GM12878 (cell line): ENCODE results near the gene ADAM19. TPM values are rescaled to one million over a fixed set of nuclear protein-coding genes. Genes with fewer than 3 reads are reported as not detected.

Experiments used
- ATAC-seq: fragments of 200-7000 bp; cut with Tn5 transposase; 3 replicates; pipeline ENCODE4 v1.9.1; 2020; ENCODE audit warnings: mild to moderate bottlenecking, moderate library complexity
- BruUV-seq: library from RNA; stranded (reverse); fragments of 400-500 nt; replicated peaks from 2 replicates; lab custom pipeline; 2021; lab: Mats Ljungman, UMichigan
- CTCF ChIA-PET: fragments of 300-600 bp; sonication (Branson Sonifier 250); formaldehyde crosslinking; extraction: SDS; loops from one replicate; lab custom pipeline; 2021; ENCODE audit warnings: inconsistent platforms; lab: Yijun Ruan, JAX
- POLR2A ChIA-PET: fragments of 350-600 bp; formaldehyde crosslinking; extraction: SDS; loops from one replicate; lab custom pipeline; 2021; ENCODE audit warnings: inconsistent platforms; lab: Charles Lee
- RAD21 ChIA-PET: fragments of 300-600 bp; sonication (Branson Sonifier 250); formaldehyde crosslinking; loops from one replicate; lab custom pipeline; 2023; ENCODE audit warnings: antibody characterized with exemption; ENCODE audit not compliant: unreplicated experiment; lab: Charles Lee
- SMC1A ChIA-PET: fragments of 300-600 bp; sonication (Branson Sonifier 250); formaldehyde crosslinking; loops from one replicate; lab custom pipeline; 2023; ENCODE audit not compliant: unreplicated experiment, uncharacterized antibody; lab: Charles Lee
- DNase-seq: peaks from one replicate; pipeline ENCODE4 v3.0.0-alpha.2; 2011; ENCODE audit warnings: low read depth, low spot score
- FAIRE-seq: peaks from 3 replicates; lab custom pipeline; 2011; peaks lifted over from hg19 to GRCh38; lab: Jason Lieb, UNC
- H2AFZ ChIP-seq: 2 replicates; pipeline ENCODE4 v1.6.0; 2011; ENCODE audit warnings: low read depth, low read length, control low read depth; ENCODE audit not compliant: control insufficient read depth
- H3K27ac ChIP-seq: 2 replicates; pipeline ENCODE4 v1.5.1; 2011; ENCODE audit warnings: control low read depth; ENCODE audit not compliant: control insufficient read depth, insufficient read depth
- H3K27me3 ChIP-seq, 2 experiments: replicated peaks in 1 of 2; 2 replicates each; pipeline versions ENCODE4 v1.6.0 to v1.6.1; 2011; ENCODE audit warnings: low read length in 1 of 2; ENCODE audit not compliant: control insufficient read depth in 2 of 2, insufficient read depth in 2 of 2
- H3K36me3 ChIP-seq, 2 experiments: 2 replicates each; pipeline ENCODE4 v1.5.1; 2011; ENCODE audit warnings: low read length in 1 of 2; ENCODE audit not compliant: control insufficient read depth in 2 of 2, insufficient read depth in 2 of 2
- H3K4me1 ChIP-seq: 2 replicates; pipeline ENCODE4 v1.6.1; 2011; ENCODE audit warnings: mild to moderate bottlenecking, low read length, moderate library complexity, mixed read lengths; ENCODE audit not compliant: control insufficient read depth, insufficient read depth
- H3K4me2 ChIP-seq: 2 replicates; pipeline ENCODE4 v1.6.0; 2011; ENCODE audit warnings: control low read depth; ENCODE audit not compliant: control insufficient read depth, insufficient read depth
- H3K4me3 ChIP-seq: fragments of 200-600 bp; sonication (generic); 2 replicates; pipeline ENCODE4 v1.5.1; 2016
- H3K79me2 ChIP-seq: 2 replicates; pipeline ENCODE4 v1.6.0; 2011; ENCODE audit warnings: low read length; ENCODE audit not compliant: control insufficient read depth, insufficient read depth
- H3K9ac ChIP-seq: 2 replicates; pipeline ENCODE4 v1.8.0; 2011; ENCODE audit warnings: low read length, control low read depth, mixed read lengths; ENCODE audit not compliant: control insufficient read depth, insufficient read depth
- H3K9me3 ChIP-seq: replicated peaks from 3 replicates; pipeline ENCODE4 v1.5.1; 2011; ENCODE audit warnings: mild to moderate bottlenecking, low read length; ENCODE audit not compliant: control insufficient read depth, insufficient read depth
- H4K20me1 ChIP-seq: 2 replicates; pipeline ENCODE4 v1.6.0; 2011; ENCODE audit not compliant: control insufficient read depth, insufficient read depth
- ASH2L ChIP-seq: fragments of 300-600, 200-600 bp; sonication (generic); IDR thresholded peaks from 2 replicates; pipeline ENCODE4 v1.6.1; 2017; ENCODE audit warnings: low read depth, mild to moderate bottlenecking, borderline replicate concordance
- BCL11A ChIP-seq: IDR thresholded peaks from 2 replicates; pipeline ENCODE4 v1.6.1; 2011; ENCODE audit warnings: low read depth, low read length
- CBFB ChIP-seq: IDR thresholded peaks from 2 replicates; pipeline ENCODE4 v1.6.1; 2016; ENCODE audit warnings: antibody characterized with exemption, low read depth
- EED ChIP-seq: sonication (generic); IDR thresholded peaks from 2 replicates; pipeline ENCODE4 v1.6.1; 2016; ENCODE audit warnings: antibody characterized with exemption, low read depth
- EGR1 ChIP-seq, 2 experiments: IDR thresholded peaks; 1 replicate in 1 of 2; 2 replicates in 1 of 2; pipeline ENCODE4 v1.6.1; 2011 to 2012; ENCODE audit warnings: low read depth in 2 of 2, low read length in 2 of 2, borderline replicate concordance in 1 of 2, mild to moderate bottlenecking in 1 of 2, moderate library complexity in 1 of 2
- EZH2 ChIP-seq: IDR thresholded peaks from 2 replicates; pipeline ENCODE4 v1.6.1; 2012; ENCODE audit warnings: low read depth, mild to moderate bottlenecking, control low read depth, inconsistent platforms, low read length, borderline replicate concordance; ENCODE audit not compliant: control insufficient read depth
- JUNB ChIP-seq: IDR thresholded peaks from 2 replicates; pipeline ENCODE4 v1.6.1; 2016; ENCODE audit warnings: antibody characterized with exemption, mild to moderate bottlenecking
- MEF2B ChIP-seq: fragments of 450-650 bp; IDR thresholded peaks from 2 replicates; pipeline ENCODE4 v1.6.1; 2018; ENCODE audit warnings: mild to moderate bottlenecking, moderate library complexity; ENCODE audit not compliant: partially characterized antibody, poor library complexity, severe bottlenecking
- MTA2 ChIP-seq: fragments of 450-650 bp; IDR thresholded peaks from 2 replicates; pipeline ENCODE4 v1.6.1; 2016; ENCODE audit warnings: low read depth, mild to moderate bottlenecking, moderate library complexity
- RB1 ChIP-seq: fragments of 450-650 bp; formaldehyde crosslinking; IDR thresholded peaks from 2 replicates; pipeline ENCODE4 v1.6.1; 2017; ENCODE audit warnings: mild to moderate bottlenecking, borderline replicate concordance
- SUPT20H ChIP-seq: IDR thresholded peaks from 2 replicates; pipeline ENCODE4 v1.6.1; 2011; ENCODE audit warnings: low read depth, mild to moderate bottlenecking, low read length, moderate library complexity, borderline replicate concordance; ENCODE audit not compliant: control insufficient read depth
- TCF7 ChIP-seq: IDR thresholded peaks from 2 replicates; pipeline ENCODE4 v1.6.1; 2014; ENCODE audit warnings: antibody characterized with exemption, borderline replicate concordance
- WGBS: methylation state at CpG from one replicate; pipeline ENCODE4 v1.1.6; 2016; ENCODE audit warnings: low lambda C conversion rate; ENCODE audit not compliant: insufficient replicate concordance, insufficient coverage; ENCODE audit errors: missing lambda C conversion rate; 5-methylcytosine and 5-hydroxymethylcytosine counted together
- in situ Hi-C: fragments of 300-500 bp; cut with MboI; formaldehyde crosslinking; loops from 9 replicates; pipeline ENCODE4 v1.14.3; 2018; ENCODE audit warnings: mixed read lengths
- intact Hi-C: fragments of 100-400 bp; cut with micrococcal nuclease; formaldehyde crosslinking; loops from one replicate; pipeline ENCODE4 v1.14.2; 2022; ENCODE audit not compliant: unreplicated experiment
- polyA plus RNA-seq, 11 experiments: library from polyadenylated mRNA; depleted of rRNA in 4 of 11; unstranded in 6 of 11; stranded (reverse) in 5 of 11; fragments of >200 nt; fragmentation: Nextera tagmentation in 4 of 11; fragmentation: Illumina TruSeq in 1 of 11; extraction: Ambion mirVana in 4 of 11; extraction: Trizol in 1 of 11; gene quantifications; 1 replicate in 1 of 11; 2 replicates in 10 of 11; pipeline versions ENCODE4 v1.2.1 to v1.2.3, GENCODE V29; 2011 to 2016; ENCODE audit warnings: inconsistent platforms in 2 of 11, missing spikeins in 2 of 11, low read depth in 1 of 11
- total RNA-seq, 4 experiments: library from RNA; depleted of rRNA in 3 of 4; stranded (reverse); fragments of >200 nt in 3 of 4; fragmentation: Illumina TruSeq in 1 of 4; extraction: Trizol in 1 of 4; gene quantifications; 2 replicates each; pipeline versions ENCODE4 v1.2.1 to v1.2.3, GENCODE V29; 2013 to 2021
- TF ChIP-seq, protein P1 (sequence below): fragments of 450-650 bp; formaldehyde crosslinking; IDR thresholded peaks from 2 replicates; pipeline ENCODE4 v1.4.0; 2020; ENCODE audit warnings: mild to moderate bottlenecking, moderate library complexity
- TF ChIP-seq, protein P2 (sequence below): fragments of 450-650 bp; IDR thresholded peaks from 2 replicates; pipeline ENCODE4 v1.6.1; 2016; ENCODE audit warnings: mild to moderate bottlenecking
- TF ChIP-seq, protein P3 (sequence below): fragments of 450-650 bp; IDR thresholded peaks from 2 replicates; pipeline ENCODE4 v1.6.1; 2017; ENCODE audit warnings: mild to moderate bottlenecking, moderate library complexity

Gene ADAM19
- total and polyA plus RNA-seq, 10 of the 15 experiments (the other 5 are each of a cell fraction or from before 2014, with no cell fraction given): 16.0 to 92.8 (median 44.7) TPM

DNA sequence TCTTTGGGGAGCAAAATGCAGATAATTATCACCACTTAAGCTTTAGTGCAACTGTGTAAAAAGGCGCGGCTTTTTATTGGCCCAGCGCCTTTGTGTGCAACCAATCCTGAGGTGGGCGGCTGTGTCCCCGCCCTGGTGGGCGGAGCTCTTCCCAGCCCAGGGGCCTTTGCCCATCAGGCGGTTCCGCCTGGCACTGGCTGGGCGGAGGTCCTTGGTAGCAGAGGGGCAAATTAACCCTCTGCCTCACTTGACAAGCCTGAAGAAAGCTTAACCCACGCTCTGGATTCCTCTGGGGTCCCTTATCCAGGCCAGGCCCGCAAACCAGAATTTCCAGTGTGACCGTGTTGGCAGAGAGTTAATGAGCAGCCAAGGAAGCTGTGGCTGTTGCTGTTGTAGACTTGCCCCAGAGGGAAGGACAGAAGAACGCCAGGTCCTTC is 128.4 kb downstream of the ADAM19 start:
- ChIA-PET RAD21 (interaction anchor here (1.0 kb wide), 1 partner anchor 25 kb away, joined by 3 read pairs; no protein-coding TSS in a partner anchor), POLR2A (interaction anchor here (0.9 kb wide), 1 partner anchor 53 kb away, joined by 3 read pairs; no protein-coding TSS in a partner anchor), SMC1A (interaction anchor here (1.2 to 2.9 kb wide), 2 partner anchors 14 to 23 kb away, joined by 3 to 7 read pairs; no protein-coding TSS in a partner anchor), CTCF (interaction anchor here (0.9 to 2.0 kb wide), 4 partner anchors 9 to 109 kb away, joined by 3 to 7 read pairs (median 4); no protein-coding TSS in a partner anchor)
- no peaks in the 10 kb centered on the region for H3K9me3 ChIP-seq
- in situ Hi-C loops: no loop called here
- no peak overlapping the region for H3K9ac ChIP-seq
- H3K27ac ChIP-seq: no peak overlapping the region
- H3K27me3 ChIP-seq: no peaks in the 10 kb centered on the region
- no TSS peak for BruUV-seq
- intact Hi-C loops: no loop called here
- FAIRE-seq: no peak
- no peaks in the 10 kb centered on the region for H3K36me3 ChIP-seq
- no peak overlapping the region for H2AFZ ChIP-seq
- no peaks in the 10 kb centered on the region for H3K4me1 ChIP-seq
- H3K4me2 ChIP-seq: no peak overlapping the region
- no peak for DNase-seq
- 66% methylated on average over 13 of the region's 13 CpGs for WGBS
- no peaks in the 10 kb centered on the region for H3K79me2 ChIP-seq
- no peak overlapping the region for H3K4me3 ChIP-seq
- ATAC-seq: no peak
- no peaks in the 10 kb centered on the region for H4K20me1 ChIP-seq
- no peak for TF ChIP-seq EED
- TF ChIP-seq MTA2: no peak
- no peak for TF ChIP-seq CBFB
- TF ChIP-seq EGR1 (IDR thresholded peaks at IDR 0.05; ENCODE audit: borderline replicate concordance in 1 of 2, low read depth in 2 of 2, low read length in 2 of 2): no peak
- TF ChIP-seq ASH2L: no peak
- TF ChIP-seq, protein P1, sequence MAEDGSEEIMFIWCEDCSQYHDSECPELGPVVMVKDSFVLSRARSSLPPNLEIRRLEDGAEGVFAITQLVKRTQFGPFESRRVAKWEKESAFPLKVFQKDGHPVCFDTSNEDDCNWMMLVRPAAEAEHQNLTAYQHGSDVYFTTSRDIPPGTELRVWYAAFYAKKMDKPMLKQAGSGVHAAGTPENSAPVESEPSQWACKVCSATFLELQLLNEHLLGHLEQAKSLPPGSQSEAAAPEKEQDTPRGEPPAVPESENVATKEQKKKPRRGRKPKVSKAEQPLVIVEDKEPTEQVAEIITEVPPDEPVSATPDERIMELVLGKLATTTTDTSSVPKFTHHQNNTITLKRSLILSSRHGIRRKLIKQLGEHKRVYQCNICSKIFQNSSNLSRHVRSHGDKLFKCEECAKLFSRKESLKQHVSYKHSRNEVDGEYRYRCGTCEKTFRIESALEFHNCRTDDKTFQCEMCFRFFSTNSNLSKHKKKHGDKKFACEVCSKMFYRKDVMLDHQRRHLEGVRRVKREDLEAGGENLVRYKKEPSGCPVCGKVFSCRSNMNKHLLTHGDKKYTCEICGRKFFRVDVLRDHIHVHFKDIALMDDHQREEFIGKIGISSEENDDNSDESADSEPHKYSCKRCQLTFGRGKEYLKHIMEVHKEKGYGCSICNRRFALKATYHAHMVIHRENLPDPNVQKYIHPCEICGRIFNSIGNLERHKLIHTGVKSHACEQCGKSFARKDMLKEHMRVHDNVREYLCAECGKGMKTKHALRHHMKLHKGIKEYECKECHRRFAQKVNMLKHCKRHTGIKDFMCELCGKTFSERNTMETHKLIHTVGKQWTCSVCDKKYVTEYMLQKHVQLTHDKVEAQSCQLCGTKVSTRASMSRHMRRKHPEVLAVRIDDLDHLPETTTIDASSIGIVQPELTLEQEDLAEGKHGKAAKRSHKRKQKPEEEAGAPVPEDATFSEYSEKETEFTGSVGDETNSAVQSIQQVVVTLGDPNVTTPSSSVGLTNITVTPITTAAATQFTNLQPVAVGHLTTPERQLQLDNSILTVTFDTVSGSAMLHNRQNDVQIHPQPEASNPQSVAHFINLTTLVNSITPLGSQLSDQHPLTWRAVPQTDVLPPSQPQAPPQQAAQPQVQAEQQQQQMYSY (CRISPR knock-in tag): no peak
- no peak for TF ChIP-seq RB1
- TF ChIP-seq EZH2: no peak
- TF ChIP-seq, protein P2, sequence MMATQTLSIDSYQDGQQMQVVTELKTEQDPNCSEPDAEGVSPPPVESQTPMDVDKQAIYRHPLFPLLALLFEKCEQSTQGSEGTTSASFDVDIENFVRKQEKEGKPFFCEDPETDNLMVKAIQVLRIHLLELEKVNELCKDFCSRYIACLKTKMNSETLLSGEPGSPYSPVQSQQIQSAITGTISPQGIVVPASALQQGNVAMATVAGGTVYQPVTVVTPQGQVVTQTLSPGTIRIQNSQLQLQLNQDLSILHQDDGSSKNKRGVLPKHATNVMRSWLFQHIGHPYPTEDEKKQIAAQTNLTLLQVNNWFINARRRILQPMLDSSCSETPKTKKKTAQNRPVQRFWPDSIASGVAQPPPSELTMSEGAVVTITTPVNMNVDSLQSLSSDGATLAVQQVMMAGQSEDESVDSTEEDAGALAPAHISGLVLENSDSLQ: no peak
- no peak for TF ChIP-seq JUNB
- TF ChIP-seq, protein P3, sequence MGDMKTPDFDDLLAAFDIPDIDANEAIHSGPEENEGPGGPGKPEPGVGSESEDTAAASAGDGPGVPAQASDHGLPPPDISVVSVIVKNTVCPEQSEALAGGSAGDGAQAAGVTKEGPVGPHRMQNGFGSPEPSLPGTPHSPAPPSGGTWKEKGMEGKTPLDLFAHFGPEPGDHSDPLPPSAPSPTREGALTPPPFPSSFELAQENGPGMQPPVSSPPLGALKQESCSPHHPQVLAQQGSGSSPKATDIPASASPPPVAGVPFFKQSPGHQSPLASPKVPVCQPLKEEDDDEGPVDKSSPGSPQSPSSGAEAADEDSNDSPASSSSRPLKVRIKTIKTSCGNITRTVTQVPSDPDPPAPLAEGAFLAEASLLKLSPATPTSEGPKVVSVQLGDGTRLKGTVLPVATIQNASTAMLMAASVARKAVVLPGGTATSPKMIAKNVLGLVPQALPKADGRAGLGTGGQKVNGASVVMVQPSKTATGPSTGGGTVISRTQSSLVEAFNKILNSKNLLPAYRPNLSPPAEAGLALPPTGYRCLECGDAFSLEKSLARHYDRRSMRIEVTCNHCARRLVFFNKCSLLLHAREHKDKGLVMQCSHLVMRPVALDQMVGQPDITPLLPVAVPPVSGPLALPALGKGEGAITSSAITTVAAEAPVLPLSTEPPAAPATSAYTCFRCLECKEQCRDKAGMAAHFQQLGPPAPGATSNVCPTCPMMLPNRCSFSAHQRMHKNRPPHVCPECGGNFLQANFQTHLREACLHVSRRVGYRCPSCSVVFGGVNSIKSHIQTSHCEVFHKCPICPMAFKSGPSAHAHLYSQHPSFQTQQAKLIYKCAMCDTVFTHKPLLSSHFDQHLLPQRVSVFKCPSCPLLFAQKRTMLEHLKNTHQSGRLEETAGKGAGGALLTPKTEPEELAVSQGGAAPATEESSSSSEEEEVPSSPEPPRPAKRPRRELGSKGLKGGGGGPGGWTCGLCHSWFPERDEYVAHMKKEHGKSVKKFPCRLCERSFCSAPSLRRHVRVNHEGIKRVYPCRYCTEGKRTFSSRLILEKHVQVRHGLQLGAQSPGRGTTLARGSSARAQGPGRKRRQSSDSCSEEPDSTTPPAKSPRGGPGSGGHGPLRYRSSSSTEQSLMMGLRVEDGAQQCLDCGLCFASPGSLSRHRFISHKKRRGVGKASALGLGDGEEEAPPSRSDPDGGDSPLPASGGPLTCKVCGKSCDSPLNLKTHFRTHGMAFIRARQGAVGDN: no peak
- no peak for TF ChIP-seq TCF7
- no peak for TF ChIP-seq MEF2B
- no peak for TF ChIP-seq BCL11A
- no peak for TF ChIP-seq SUPT20H
